NCI-H2107 treated with DMSO at 0.1 percent for 48 hours (cell line): ENCODE measurements around the gene TAS1R2.

ENCODE experiments used
- DNase-seq: peaks from one replicate; lab custom pipeline; 2025; ENCODE audit not compliant: unreplicated experiment; lab: John Stamatoyannopoulos, UW

Gene TAS1R2

GRCh38 chr1:18823438-18823837 lies 36.0 kb downstream of the TAS1R2 start:
- DNase-seq = no peak

GRCh38 chr1:18820791-18821641 lies 38.4 kb downstream of the TAS1R2 start:
- peak; percentile 24 for DNase-seq

GRCh38 chr1:18819986-18820790 lies 39.3 kb downstream of the TAS1R2 start:
- no peak for DNase-seq

GRCh38 chr1:18819203-18819602 lies 40.3 kb downstream of the TAS1R2 start:
- DNase-seq = no peak

GRCh38 chr1:18817795-18818435 lies 41.5 kb downstream of the TAS1R2 start:
- DNase-seq = no peak

DNA sequence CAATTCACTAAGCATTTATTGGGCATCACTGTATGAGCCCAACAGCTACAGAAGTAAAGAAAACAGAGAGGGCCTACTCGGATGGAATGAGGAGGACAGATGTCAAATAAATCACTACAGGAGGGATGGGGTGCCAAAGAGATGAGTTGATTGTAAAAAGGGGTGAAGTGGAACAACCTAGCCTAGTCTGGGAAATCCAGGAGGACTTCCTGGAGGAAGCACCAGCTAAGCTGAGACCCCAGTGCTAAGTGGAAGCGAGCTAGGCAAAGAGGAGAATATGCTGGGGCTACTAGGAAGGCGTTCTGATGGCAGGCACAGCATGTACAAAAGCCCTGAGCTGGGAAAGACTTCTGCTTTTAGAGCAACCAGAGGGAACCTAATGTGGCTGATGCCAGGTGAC lies 42.1 kb downstream of the TAS1R2 start:
- no peak for DNase-seq

DNA sequence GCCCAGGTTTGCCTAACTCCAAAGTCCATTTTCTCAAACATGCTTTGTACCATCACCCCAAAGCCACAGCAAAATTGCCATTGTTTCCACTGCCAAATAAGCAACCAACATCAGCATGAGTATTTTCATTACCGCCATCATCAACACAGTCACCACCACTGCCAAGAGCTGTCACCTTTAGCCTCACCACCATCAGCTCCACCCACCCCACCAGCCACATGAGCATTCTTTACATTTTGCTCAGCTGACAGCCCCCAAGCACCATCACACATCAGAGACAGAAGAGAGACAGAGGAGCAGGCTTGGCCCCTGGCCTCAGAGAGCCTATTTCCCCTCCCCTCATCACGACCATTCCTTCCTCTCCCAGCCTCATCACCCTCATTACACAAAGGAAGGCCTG lies 42.7 kb downstream of the TAS1R2 start:
- DNase-seq = no peak

DNA sequence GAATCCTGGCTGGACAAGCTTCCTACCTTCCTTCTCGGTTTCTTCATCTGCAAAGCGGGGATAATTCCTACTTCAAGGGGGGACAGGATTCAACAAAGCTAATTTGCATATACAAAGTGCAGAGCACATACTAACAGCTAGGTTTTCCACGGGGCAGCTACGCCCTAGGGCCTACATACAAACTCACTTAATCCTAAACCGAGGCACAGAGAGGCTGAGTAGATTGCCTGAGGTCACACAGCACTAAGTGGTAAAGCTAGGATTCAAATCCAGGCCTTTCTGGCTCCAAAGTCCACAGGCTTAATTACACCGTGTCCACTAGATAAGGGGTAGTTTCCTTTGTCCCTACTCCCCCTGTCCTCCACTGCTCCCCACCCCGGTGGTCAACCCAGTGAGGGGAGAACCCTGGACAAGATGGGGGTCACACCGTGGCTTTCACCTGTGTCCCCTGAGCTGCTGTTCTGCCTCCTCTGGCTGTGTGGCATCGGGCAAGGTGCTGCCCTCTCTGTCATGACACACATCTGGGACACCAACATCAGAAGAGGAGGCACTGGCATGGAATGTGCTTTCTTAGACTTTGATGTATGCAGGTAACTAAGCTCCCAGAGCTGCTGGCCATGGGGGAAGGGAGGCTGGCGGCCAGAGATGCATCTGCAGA lies 44.5 kb downstream of the TAS1R2 start:
- no peak for DNase-seq

DNA sequence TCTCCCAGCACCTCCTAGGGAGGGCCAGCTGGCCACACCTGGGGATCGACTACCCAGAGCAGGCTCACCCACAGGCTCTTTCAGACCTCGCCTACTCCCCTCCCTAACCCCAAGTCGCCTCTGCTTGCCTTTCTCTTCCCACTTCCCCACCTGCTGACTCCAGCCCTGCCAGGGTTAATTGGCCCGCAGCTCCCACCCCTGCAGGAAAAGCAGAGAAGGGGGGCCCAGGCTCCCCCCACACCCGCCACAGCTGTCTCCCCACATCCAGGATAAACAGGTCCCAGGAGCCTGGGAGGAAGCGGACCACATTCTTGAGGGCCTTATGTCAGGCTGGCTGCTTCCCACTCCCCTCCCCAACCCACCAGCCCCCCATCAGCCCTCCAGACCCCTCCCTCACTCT lies 45.0 kb downstream of the TAS1R2 start:
- DNase-seq = no peak

GRCh38 chr1:18812453-18812939 lies 47.0 kb downstream of the TAS1R2 start:
- no peak for DNase-seq

DNA sequence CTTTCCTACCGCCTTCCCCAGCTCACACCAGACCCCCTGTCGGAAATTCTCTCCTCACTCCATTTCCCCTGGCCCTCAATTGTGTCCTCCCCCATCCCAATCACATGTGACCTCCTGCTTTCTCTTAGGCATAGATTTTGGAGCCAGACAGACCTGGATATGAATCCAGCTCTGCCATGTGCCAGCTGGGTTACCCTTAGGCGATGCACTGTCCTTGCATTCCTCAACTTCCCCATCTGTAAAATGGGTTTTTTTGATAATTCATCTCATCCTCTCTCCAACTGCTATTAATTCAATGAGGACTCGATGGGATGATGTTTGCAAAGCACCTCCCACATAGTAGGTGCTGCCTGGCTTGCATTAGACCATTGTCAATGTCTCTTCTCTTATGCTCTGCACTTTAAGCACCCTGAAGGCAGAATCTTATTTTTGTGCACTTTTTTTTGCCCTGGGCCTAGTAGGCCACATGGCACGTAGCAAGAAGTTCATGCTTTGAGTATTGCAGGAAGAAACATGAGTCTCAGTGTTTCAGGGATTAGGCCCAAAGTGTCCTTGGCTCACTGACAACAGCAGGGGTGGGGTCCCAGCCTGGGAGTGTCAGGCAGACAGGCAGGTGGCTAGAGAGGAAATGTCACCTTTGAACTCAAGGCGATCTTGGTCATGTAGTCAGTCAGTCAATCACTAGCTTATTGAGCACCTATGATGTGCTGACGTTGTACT lies 47.6 kb downstream of the TAS1R2 start:
- no peak for DNase-seq

DNA sequence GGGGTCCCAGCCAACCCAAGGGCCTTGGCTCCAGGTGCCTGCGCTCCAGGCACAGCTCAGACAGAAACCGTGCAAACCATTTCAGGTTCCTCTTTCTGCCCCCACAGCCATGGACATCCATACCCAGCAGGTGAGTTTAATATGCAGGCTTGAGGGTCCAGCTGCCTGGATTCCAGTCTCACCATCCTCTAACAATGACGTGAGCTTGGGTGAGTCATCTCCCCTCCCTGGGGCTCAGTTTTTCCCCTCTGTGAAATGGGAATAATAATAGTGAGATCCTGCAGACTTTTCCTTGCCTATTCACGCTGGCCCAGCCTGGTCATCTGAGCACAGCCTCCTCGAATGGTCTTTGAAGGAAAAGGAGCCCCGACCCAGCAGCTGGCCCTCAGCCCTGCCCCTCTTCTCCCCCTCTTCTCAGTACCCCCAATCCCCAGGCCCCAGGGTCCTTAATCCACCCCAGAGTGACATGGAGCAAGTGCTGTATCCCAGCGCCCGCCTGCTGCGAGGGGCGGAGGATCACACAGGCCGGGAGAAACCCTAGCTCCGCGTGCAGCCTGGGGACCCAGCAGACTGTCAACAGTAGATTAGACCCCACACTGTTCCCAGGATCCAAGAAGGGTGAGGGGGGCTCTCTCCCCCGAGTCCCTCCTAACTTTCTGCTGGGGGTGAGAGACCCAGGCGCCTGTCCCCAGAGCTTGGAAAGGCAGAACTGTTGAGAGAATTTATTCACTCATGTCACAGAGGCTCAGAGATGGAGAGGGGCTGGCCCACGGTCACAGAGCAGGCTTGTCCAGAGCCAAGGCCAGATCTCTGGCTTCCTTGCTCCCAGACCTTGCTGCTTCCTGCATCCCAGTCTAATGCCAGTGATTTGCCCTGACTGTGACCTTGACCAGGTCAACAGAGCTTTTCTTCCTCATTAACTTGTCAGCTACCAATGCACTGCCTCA lies 49.2 kb downstream of the TAS1R2 start:
- no peak for DNase-seq

DNA sequence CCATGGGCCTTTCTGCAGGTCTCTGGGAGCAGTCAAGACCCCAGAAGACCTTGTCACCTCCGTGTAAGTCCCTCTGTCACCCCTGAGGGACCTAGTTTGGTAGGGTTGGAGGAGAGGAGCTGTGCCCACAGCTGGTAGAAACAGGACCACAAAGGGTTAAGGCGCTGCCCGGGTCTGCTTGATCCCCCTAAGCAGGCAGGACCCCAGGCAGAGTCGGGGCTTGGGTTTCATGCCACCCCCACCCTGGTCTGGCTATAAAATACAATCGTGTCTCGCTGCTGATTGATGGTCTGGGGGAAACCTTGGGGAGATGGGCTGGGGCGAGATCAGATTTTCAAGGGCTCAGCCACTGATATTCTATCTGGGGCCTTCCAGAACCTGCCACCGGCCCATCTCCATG lies 50.9 kb downstream of the TAS1R2 start:
- no peak for DNase-seq

- no peak for DNase-seq
Measured at GRCh38 chr1:18807334-18808063, 52.0 kb downstream of the TAS1R2 start.

DNA sequence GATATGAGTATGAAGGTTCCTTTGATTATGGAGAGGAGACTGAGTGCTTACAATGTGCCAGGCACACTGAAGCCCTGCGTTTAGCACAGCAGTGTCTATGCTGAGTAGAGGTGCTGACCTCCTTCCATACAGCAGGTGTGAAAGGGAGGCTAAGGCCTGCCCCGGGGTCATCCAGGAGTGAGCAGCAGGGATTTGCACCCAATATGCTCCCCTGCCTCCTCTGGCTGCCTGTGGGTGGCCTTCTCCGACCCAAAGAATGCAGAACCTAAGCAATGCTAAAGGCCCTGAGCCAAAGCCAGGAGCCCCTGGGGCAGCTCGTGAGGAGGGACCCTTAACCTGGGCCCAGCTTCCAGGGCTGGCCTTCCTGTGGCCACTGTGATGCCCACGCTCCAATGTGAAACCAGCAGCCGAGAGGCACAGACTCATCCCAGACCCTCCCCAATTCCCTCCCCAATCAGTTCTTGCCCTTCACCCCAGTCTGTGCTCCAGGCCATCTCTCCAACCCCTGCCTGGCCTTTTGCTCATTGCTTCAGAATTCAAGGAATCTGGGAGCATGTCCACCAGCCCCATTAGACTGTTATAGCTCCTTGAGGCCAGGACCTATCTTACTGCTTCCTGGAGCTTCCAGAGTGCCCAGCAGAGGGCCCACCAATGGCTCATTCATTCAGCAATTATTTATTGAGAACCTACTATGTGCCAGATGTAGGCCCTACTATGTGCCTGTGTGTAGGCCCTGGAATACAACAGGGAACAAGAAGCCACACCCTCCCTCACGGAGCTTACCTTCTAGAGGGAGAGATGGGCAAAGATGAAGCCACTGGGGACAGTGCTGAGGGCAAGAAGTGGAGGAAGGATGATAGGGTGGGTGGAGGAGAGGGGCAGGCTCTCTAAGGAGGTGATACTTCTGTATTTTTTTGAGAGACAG lies 53.3 kb downstream of the TAS1R2 start:
- no peak for DNase-seq

DNA sequence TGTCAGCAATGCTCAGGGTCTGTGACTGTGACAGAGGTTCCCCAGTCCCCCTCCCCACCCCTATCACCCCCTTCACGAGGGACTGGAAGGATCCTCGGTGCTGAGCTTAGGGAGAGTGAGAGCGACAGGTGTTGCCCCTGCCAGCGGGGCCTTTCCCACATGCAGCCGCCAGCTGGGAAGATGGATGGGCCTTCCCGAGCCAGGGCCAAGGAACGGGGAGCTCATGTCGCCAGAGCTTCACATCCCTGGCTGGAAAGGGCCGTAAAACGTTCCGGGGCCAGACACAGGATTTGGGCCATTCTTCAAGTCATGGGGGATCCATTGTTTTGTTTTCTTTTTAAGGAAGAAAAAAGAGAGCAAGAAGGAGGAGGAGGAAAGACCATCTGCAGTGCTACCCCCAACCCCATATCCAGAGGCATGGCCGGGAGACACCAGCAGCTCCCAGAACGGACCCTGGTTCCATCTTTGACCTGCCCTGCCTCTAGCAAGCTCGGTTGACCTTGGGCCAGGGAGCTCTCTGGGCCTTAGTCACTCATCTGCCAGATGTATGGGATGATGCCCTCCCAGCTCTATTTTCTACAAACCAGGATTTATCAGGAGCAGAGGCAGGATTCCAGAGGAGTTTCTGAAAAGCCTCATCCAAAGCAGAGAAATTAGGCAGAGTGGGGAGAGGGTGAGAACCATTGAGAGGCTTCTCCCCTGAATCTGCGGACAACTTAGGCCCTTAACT lies 54.1 kb downstream of the TAS1R2 start:
- no peak for DNase-seq

GRCh38 chr1:18803851-18804250 lies 55.6 kb downstream of the TAS1R2 start:
- no peak for DNase-seq
